DND-41 (cell line): ENCODE results near the gene MAD2L1.
"Not testable (repeated sequence)": the region's sequence is repeated elsewhere in the genome, so short reads cannot be mapped to it uniquely, and the experiment has no call there.

ENCODE experiments used
- CTCF ChIP-seq: IDR thresholded peaks from 2 replicates; pipeline ENCODE4 v1.5.1; 2012; ENCODE audit warnings: borderline replicate concordance, low read length, moderate library complexity, mild to moderate bottlenecking; ENCODE audit not compliant: poor library complexity, severe bottlenecking; ENCODE audit errors: extremely low read depth
- EZH2 ChIP-seq: IDR thresholded peaks from 3 replicates; pipeline ENCODE4 v1.6.1; 2012; ENCODE audit warnings: borderline replicate concordance, low read depth, mild to moderate bottlenecking, moderate library complexity, low read length, inconsistent platforms; ENCODE audit not compliant: severe bottlenecking

- not testable (repeated sequence) for TF ChIP-seq EZH2, CTCF
Observed at GRCh38 chr4:120063711-120064110, 2.9 kb downstream of the MAD2L1 start.
